Chondrocyte (in vitro differentiated cells): ENCODE measurements around the gene RIMS4. TPM values are rescaled to one million over a fixed set of nuclear protein-coding genes. Genes with fewer than 3 reads are reported as not detected.

Experiments
- DNase-seq: peaks from one replicate; pipeline ENCODE4 v3.0.0; 2021; ENCODE audit warnings: mixed read lengths, low spot score
- H3K27ac Mint-ChIP-seq: one replicate; pipeline ENCODE4 v1.8.0; 2021; ENCODE audit warnings: mild to moderate bottlenecking, moderate library complexity, mixed read lengths; ENCODE audit not compliant: unreplicated experiment
- H3K27me3 Mint-ChIP-seq: 2 replicates; pipeline ENCODE4 v1.8.0; 2021; ENCODE audit warnings: low read depth, mixed read lengths
- H3K36me3 Mint-ChIP-seq: 2 replicates; pipeline ENCODE4 v1.8.0; 2021; ENCODE audit warnings: low read depth, mixed read lengths
- H3K4me1 Mint-ChIP-seq: 2 replicates; pipeline ENCODE4 v1.8.0; 2021; ENCODE audit warnings: low read depth, mild to moderate bottlenecking, mixed read lengths
- H3K4me3 Mint-ChIP-seq: one replicate; pipeline ENCODE4 v1.8.0; 2021; ENCODE audit warnings: mild to moderate bottlenecking, moderate library complexity, mixed read lengths; ENCODE audit not compliant: unreplicated experiment
- H3K9me3 Mint-ChIP-seq: 2 replicates; pipeline ENCODE4 v1.8.0; 2021; ENCODE audit warnings: low read depth, mixed read lengths
- CTCF ChIP-seq: fragments of 200-600 bp; sonication (generic); IDR thresholded peaks from 2 replicates; pipeline ENCODE4 v1.5.0; 2021; ENCODE audit warnings: antibody characterized with exemption, mild to moderate bottlenecking, moderate library complexity
- total RNA-seq: library from RNA; stranded (reverse); gene quantifications from 3 replicates; pipeline ENCODE4 v1.2.1, GENCODE V29; 2021

RIMS4 gene
- total RNA-seq, 1 donor from 2014 or later: 2.1 TPM

GRCh38 chr20:44841955-44842354 lies 31.6 kb upstream of the RIMS4 start:
- Mint-ChIP-seq H3K4me3 (no peak overlapping the region), H3K27me3 (peaks cover 59% of the 10 kb centered on the region), H3K36me3 (peaks cover 6% of the 10 kb centered on the region), H3K27ac (no peak overlapping the region), H3K9me3 (peaks cover 7% of the 10 kb centered on the region), H3K4me1 (no peaks in the 10 kb centered on the region)
- TF ChIP-seq CTCF: no peak
- DNase-seq: no peak

- no peak for TF ChIP-seq CTCF
- no peaks in the 10 kb centered on the region for H3K4me1 Mint-ChIP-seq
- H3K9me3 Mint-ChIP-seq: peaks cover 4% of the 10 kb centered on the region
- no peak overlapping the region for H3K4me3 Mint-ChIP-seq
- peaks cover 6% of the 10 kb centered on the region for H3K36me3 Mint-ChIP-seq
- no peak for DNase-seq
- H3K27ac Mint-ChIP-seq: no peak overlapping the region
- peaks cover 52% of the 10 kb centered on the region for H3K27me3 Mint-ChIP-seq
These were observed 30.5 kb upstream of the RIMS4 start for GRCh38 chr20:44840826-44841225.

- Mint-ChIP-seq H3K27ac (no peak overlapping the region), H3K27me3 (peaks cover 50% of the 10 kb centered on the region), H3K4me3 (no peak overlapping the region), H3K9me3 (peaks cover 4% of the 10 kb centered on the region), H3K36me3 (peaks cover 6% of the 10 kb centered on the region), H3K4me1 (no peaks in the 10 kb centered on the region)
- DNase-seq: no peak
- TF ChIP-seq CTCF: no peak
These were observed 29.1 kb upstream of the RIMS4 start for GRCh38 chr20:44839481-44839880.

- Mint-ChIP-seq H3K36me3 (peaks cover 6% of the 10 kb centered on the region), H3K9me3 (peaks cover 4% of the 10 kb centered on the region), H3K4me3 (no peak overlapping the region), H3K27ac (no peak overlapping the region), H3K4me1 (no peaks in the 10 kb centered on the region), H3K27me3 (peaks cover 48% of the 10 kb centered on the region)
- DNase-seq: no peak
- TF ChIP-seq CTCF: no peak
These were observed 28.2 kb upstream of the RIMS4 start for GRCh38 chr20:44838521-44838920.

- Mint-ChIP-seq H3K36me3 (peaks cover 4% of the 10 kb centered on the region), H3K27ac (no peak overlapping the region), H3K9me3 (peaks cover 4% of the 10 kb centered on the region), H3K4me1 (no peaks in the 10 kb centered on the region), H3K27me3 (peaks cover 44% of the 10 kb centered on the region), H3K4me3 (no peak overlapping the region)
- TF ChIP-seq CTCF: no peak
- DNase-seq: no peak
These were observed 27.6 kb upstream of the RIMS4 start for GRCh38 chr20:44837946-44838345.
